Brain microvascular endothelial cell (primary cell): Measurements from ENCODE around the gene PIK3C2G.

Source experiments
- DNase-seq: peaks from one replicate; pipeline ENCODE4 v3.0.0-alpha.2; 2020
- H3K27ac ChIP-seq: fragments of 250-450 bp; sonication (Bioruptor Pico); 2 replicates; pipeline ENCODE4 v1.5.1; 2020; ENCODE audit warnings: mild to moderate bottlenecking, moderate library complexity
- H3K27me3 ChIP-seq: fragments of 250-450 bp; sonication (Bioruptor Pico); replicated peaks from 2 replicates; pipeline ENCODE4 v1.5.1; 2020; ENCODE audit warnings: mild to moderate bottlenecking
- H3K36me3 ChIP-seq: fragments of 250-450 bp; sonication (Bioruptor Pico); replicated peaks from 2 replicates; pipeline ENCODE4 v1.5.1; 2020; ENCODE audit warnings: mild to moderate bottlenecking
- H3K4me3 ChIP-seq: 2 replicates; pipeline ENCODE4 v1.5.1; 2011; ENCODE audit warnings: low read depth, mild to moderate bottlenecking, control low read depth, low read length, moderate library complexity
- in situ Hi-C: cut with HindIII; loops from 2 replicates; pipeline ENCODE4 v1.10.0; 2017; ENCODE audit warnings: low sequenced_read_pairs, low pct_ligation_motif_present
- TF ChIP-seq, protein P1 (sequence below): IDR thresholded peaks from 2 replicates; pipeline ENCODE4 v1.5.1; 2011; ENCODE audit warnings: low read depth, mild to moderate bottlenecking, moderate library complexity, low read length, control low read depth, inconsistent platforms; ENCODE audit errors: missing control alignments

Gene PIK3C2G

DNA sequence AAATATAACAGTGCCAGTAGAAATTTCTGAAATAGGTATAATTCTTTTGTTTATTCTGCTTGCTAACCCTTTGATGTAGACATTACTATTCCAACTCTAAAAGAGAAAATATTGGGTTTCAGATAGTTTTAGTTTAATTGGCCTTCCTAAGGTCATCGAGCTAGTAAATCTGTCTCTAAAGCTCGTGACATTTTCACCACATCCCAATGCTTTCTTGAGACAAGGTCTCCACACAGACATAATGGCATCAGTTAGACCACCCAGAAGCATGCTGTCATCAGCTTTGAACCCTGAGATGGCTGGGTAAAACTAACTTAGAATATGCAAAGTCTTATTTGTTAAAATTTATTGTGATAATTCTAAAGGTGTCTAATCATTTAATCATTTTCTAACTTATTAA, 52.0 kb downstream of the PIK3C2G start:
- Histone ChIP-seq H3K36me3 (no peaks in the 10 kb centered on the region), H3K27ac (no peak overlapping the region), H3K4me3 (no peak overlapping the region), H3K27me3 (no peaks in the 10 kb centered on the region)
- TF ChIP-seq, protein P1, sequence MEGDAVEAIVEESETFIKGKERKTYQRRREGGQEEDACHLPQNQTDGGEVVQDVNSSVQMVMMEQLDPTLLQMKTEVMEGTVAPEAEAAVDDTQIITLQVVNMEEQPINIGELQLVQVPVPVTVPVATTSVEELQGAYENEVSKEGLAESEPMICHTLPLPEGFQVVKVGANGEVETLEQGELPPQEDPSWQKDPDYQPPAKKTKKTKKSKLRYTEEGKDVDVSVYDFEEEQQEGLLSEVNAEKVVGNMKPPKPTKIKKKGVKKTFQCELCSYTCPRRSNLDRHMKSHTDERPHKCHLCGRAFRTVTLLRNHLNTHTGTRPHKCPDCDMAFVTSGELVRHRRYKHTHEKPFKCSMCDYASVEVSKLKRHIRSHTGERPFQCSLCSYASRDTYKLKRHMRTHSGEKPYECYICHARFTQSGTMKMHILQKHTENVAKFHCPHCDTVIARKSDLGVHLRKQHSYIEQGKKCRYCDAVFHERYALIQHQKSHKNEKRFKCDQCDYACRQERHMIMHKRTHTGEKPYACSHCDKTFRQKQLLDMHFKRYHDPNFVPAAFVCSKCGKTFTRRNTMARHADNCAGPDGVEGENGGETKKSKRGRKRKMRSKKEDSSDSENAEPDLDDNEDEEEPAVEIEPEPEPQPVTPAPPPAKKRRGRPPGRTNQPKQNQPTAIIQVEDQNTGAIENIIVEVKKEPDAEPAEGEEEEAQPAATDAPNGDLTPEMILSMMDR = no peak
- DNase-seq = no peak
- in situ Hi-C loops = no loop called here

DNA sequence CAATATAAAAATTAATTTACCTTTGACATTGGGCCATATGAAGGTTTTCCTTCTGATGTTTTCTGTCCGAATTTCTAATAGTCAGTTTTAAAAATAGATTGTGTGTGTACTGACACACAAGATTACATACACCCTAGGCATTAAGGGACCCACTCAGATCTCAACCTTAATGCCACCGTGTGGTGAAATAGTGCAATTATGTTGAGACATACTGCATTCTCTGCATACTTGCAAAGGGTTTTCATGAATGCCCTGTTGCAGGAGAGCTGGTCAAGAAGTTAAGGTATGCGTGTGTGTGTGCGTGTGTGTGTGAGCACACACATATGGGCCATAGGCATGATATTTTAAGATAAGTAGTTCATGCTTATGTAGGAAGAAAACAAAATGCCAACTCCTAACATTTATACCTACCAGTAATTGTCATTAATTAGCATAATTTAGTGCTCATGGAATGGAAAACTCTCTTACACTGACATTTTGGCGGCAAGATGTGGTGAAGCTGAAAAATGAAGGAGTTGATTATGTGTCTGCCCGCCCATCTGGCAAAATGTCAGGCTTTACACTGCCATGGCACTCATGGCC, 58.8 kb downstream of the PIK3C2G start:
- no peak overlapping the region for H3K27ac ChIP-seq
- peak; percentile 80 for DNase-seq
- H3K4me3 ChIP-seq = no peak overlapping the region
- H3K36me3 ChIP-seq = no peaks in the 10 kb centered on the region
- in situ Hi-C loops = no loop called here
- no peaks in the 10 kb centered on the region for H3K27me3 ChIP-seq
- TF ChIP-seq, protein P1 = peak; percentile 58

DNA sequence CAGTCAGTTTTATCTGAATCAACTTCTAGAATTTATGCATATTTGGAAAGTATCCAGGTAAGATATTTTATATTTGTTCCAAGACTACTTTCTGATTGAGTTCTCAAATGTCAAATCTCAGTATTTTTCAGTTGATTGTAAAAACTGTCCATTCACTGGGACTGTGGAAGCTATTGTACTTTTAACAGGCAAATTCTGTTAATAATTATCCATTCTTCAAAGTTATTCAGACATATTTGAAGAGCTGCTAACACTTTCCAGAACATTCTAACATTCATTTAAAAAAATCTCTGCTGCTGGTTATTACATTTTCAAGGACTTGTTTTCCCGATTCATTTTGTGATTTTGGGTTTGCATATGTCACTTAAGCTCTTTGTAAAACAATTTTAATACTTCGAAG, 59.7 kb downstream of the PIK3C2G start:
- no peak overlapping the region for H3K27ac ChIP-seq
- in situ Hi-C loops = no loop called here
- no peak for DNase-seq
- H3K4me3 ChIP-seq = no peak overlapping the region
- no peaks in the 10 kb centered on the region for H3K36me3 ChIP-seq
- TF ChIP-seq, protein P1 = no peak
- no peaks in the 10 kb centered on the region for H3K27me3 ChIP-seq

DNA sequence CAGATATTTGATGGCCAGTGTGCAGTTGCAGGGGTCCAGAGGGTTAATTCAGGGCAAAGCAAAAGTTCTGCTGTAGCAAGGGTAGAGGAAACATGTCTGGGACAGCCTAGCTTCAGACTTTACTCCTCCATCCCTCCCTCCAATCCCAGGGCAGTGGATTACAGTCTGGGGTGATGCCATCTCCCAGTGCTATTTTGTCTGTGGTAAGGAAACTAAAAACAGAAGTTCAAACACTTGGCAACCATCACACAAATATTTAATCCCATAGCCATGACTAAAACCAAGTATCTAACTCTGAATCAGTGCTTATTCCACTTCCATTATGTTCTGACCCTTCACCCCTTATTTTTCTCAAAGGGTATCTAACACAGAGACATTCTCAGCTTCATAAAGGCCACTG, 61.8 kb downstream of the PIK3C2G start:
- Histone ChIP-seq H3K36me3 (no peaks in the 10 kb centered on the region), H3K27me3 (no peaks in the 10 kb centered on the region), H3K4me3 (no peak overlapping the region), H3K27ac (no peak overlapping the region)
- TF ChIP-seq, protein P1 = no peak
- in situ Hi-C loops = no loop called here
- peak; percentile 16 for DNase-seq

DNA sequence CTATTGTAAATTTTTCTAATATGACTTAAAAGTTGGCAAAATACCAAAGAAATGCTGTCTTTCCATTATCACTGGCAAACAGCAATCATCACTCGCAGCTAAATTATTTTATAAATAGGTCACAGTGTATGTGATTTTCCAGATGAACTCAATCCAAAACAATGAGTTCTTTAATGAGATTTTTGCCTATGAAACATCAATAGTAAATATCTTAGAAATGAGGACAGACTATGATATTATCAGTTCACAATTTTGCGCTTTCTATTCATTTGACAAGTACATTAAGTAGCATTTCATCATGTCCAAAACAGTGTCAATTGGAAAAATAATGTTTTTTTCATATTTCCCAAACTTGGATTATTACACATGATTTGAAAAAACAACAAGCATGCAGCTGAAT, 65.7 kb downstream of the PIK3C2G start:
- Histone ChIP-seq H3K36me3 (no peaks in the 10 kb centered on the region), H3K27me3 (no peaks in the 10 kb centered on the region), H3K27ac (no peak overlapping the region), H3K4me3 (no peak overlapping the region)
- TF ChIP-seq, protein P1 = no peak
- in situ Hi-C loops = no loop called here
- no peak for DNase-seq

DNA sequence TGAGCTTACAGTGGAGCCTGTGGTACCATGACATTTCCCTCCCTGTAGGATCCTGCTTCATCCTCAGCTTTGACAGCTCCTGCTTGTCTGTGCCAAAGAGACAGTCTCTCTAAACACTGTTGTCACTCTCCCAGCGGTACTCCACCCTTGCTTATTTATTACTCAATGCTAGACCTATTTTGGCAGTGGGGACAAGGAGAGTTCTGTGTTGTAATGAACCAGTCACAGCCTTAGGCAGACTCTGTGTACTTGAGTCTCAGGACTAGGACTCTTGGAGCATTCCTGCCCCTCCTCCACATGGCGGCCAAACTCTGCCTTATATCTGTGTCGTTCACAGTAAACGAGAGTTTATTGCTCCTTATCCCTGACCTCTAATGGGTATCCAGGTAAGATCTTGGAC, 70.9 kb downstream of the PIK3C2G start:
- Histone ChIP-seq H3K4me3 (no peak overlapping the region), H3K27me3 (no peaks in the 10 kb centered on the region), H3K27ac (no peak overlapping the region), H3K36me3 (no peaks in the 10 kb centered on the region)
- in situ Hi-C loops = no loop called here
- DNase-seq = no peak
- TF ChIP-seq, protein P1 = no peak
